SK-N-SH (cell line): Measurements from ENCODE around the gene RELN. TPM values are rescaled to one million over a fixed set of nuclear protein-coding genes. Genes with fewer than 3 reads are reported as not detected.

Source experiments
- CTCF ChIA-PET: fragments of 300-600, 350-600 bp; formaldehyde crosslinking; extraction: SDS; loops from one replicate; lab custom pipeline; 2021; lab: Yijun Ruan, JAX
- POLR2A ChIA-PET: fragments of 350-600 bp; sonication (Branson Sonifier 250); formaldehyde crosslinking; extraction: SDS; loops from one replicate; lab custom pipeline; 2020; ENCODE audit warnings: antibody characterized with exemption, inconsistent platforms; lab: Yijun Ruan, JAX
- DNase-seq: peaks from one replicate; pipeline ENCODE4 v3.0.0; 2012
- H2AFZ ChIP-seq: fragments of 200-600 bp; sonication (generic); 2 replicates; pipeline ENCODE4 v1.8.1; 2016; ENCODE audit warnings: antibody characterized with exemption, mild to moderate bottlenecking, low read depth
- H3F3A ChIP-seq: fragments of 200-600 bp; sonication (generic); replicated peaks from 2 replicates; pipeline ENCODE3; 2016; ENCODE audit warnings: antibody characterized with exemption, mild to moderate bottlenecking; ENCODE audit not compliant: insufficient read depth
- H3K27ac ChIP-seq, 2 experiments: fragments of 200-500 bp in 1 of 2; fragments of 200-600 bp in 1 of 2; sonication (Bioruptor generic) in 1 of 2; sonication (generic), shearing (Covaris generic) in 1 of 2; 2 replicates each; pipeline versions ENCODE4 v1.5.1 to v1.6.1; 2014 to 2016; ENCODE audit warnings: low read depth in 2 of 2, inconsistent platforms in 1 of 2, low read length in 1 of 2, mild to moderate bottlenecking in 1 of 2, mixed read lengths in 1 of 2
- H3K27me3 ChIP-seq: fragments of 200-600 bp; sonication (generic), shearing (Covaris generic); 2 replicates; pipeline ENCODE4 v1.6.1; 2016; ENCODE audit warnings: mixed run types; ENCODE audit not compliant: insufficient read depth
- H3K36me3 ChIP-seq, 2 experiments: fragments of 200-500 bp in 1 of 2; fragments of 200-600 bp in 1 of 2; sonication (Bioruptor generic) in 1 of 2; sonication (generic) in 1 of 2; replicated peaks in 1 of 2; 2 replicates each; pipeline versions ENCODE3 to v1.5.1; 2014 to 2016; ENCODE audit warnings: low read length in 1 of 2, mild to moderate bottlenecking in 1 of 2; ENCODE audit not compliant: insufficient read depth in 2 of 2, control insufficient read depth in 1 of 2
- H3K4me1 ChIP-seq, 2 experiments: fragments of 200-500 bp in 1 of 2; fragments of 200-600 bp in 1 of 2; sonication (Bioruptor generic) in 1 of 2; sonication (generic), shearing (Covaris generic) in 1 of 2; 2 replicates each; pipeline versions ENCODE4 v1.5.1 to v1.6.1; 2014 to 2016; ENCODE audit warnings: low read depth in 1 of 2, low read length in 1 of 2, mixed run types in 1 of 2; ENCODE audit not compliant: insufficient read depth in 2 of 2, control insufficient read depth in 1 of 2
- H3K4me2 ChIP-seq: fragments of 200-600 bp; sonication (generic), shearing (Covaris generic); 2 replicates; pipeline ENCODE4 v1.6.1; 2017; ENCODE audit warnings: mixed run types
- H3K4me3 ChIP-seq, 2 experiments: fragments of 200-500 bp in 1 of 2; fragments of 200-600 bp in 1 of 2; sonication (Bioruptor generic) in 1 of 2; sonication (generic), shearing (Covaris generic) in 1 of 2; 2 replicates each; pipeline versions ENCODE4 v1.5.1 to v1.8.1; 2014 to 2016; ENCODE audit warnings: low read depth in 2 of 2, inconsistent platforms in 1 of 2, low read length in 1 of 2, mild to moderate bottlenecking in 1 of 2, mixed read lengths in 1 of 2, moderate library complexity in 1 of 2
- H3K79me2 ChIP-seq: fragments of 200-600 bp; sonication (generic); 2 replicates; pipeline ENCODE4 v1.8.1; 2017; ENCODE audit warnings: mild to moderate bottlenecking; ENCODE audit not compliant: insufficient read depth
- H3K9ac ChIP-seq: fragments of 200-600 bp; sonication (generic); 2 replicates; pipeline ENCODE4 v1.6.1; 2017; ENCODE audit warnings: mixed run types
- H3K9me2 ChIP-seq: fragments of 200-600 bp; sonication (generic); 2 replicates; pipeline ENCODE4 v1.6.1; 2017; ENCODE audit warnings: mixed run types
- H3K9me3 ChIP-seq: fragments of 200-600 bp; sonication (generic); 2 replicates; pipeline ENCODE4 v1.6.1; 2017; ENCODE audit warnings: mixed run types, mild to moderate bottlenecking, moderate library complexity
- H4K20me1 ChIP-seq: fragments of 200-600 bp; sonication (generic); 2 replicates; pipeline ENCODE4 v1.6.1; 2017; ENCODE audit warnings: mild to moderate bottlenecking, mixed run types; ENCODE audit not compliant: insufficient read depth
- EP300 ChIP-seq, 2 experiments: IDR thresholded peaks; 2 replicates each; pipeline versions ENCODE4 v1.4.0 to v1.6.1; 2012; ENCODE audit warnings: borderline replicate concordance in 1 of 2, low read depth in 1 of 2, low read length in 1 of 2
- EZH2phosphoT487 ChIP-seq: fragments of 200-600 bp; sonication (generic); IDR thresholded peaks from 2 replicates; pipeline ENCODE4 v1.6.1; 2017; ENCODE audit warnings: low read depth, mixed run types, mild to moderate bottlenecking, antibody characterized with exemption, moderate library complexity, borderline replicate concordance
- FOSL2 ChIP-seq: IDR thresholded peaks from 2 replicates; pipeline ENCODE4 v1.4.0; 2012; ENCODE audit warnings: low read depth, mild to moderate bottlenecking, moderate library complexity, borderline replicate concordance
- FOXJ3 ChIP-seq: sonication (generic); formaldehyde crosslinking; IDR thresholded peaks from 2 replicates; pipeline ENCODE4 v1.5.1; 2020; ENCODE audit warnings: mild to moderate bottlenecking, missing genetic modification reagents
- JUND ChIP-seq: IDR thresholded peaks from 2 replicates; pipeline ENCODE4 v1.4.0; 2012
- MXI1 ChIP-seq: IDR thresholded peaks from 2 replicates; pipeline ENCODE4 v1.6.1; 2012; ENCODE audit warnings: mild to moderate bottlenecking, low read depth, low read length, improper control_type of control experiment
- RFX5 ChIP-seq: IDR thresholded peaks from 2 replicates; pipeline ENCODE4 v1.6.1; 2012; ENCODE audit warnings: mild to moderate bottlenecking, improper control_type of control experiment, low read length
- RXRA ChIP-seq: IDR thresholded peaks from 2 replicates; pipeline ENCODE4 v1.4.0; 2012; ENCODE audit warnings: low read depth, mild to moderate bottlenecking, borderline replicate concordance
- SMC3 ChIP-seq: IDR thresholded peaks from 2 replicates; pipeline ENCODE4 v1.6.1; 2012; ENCODE audit warnings: low read depth, low read length, improper control_type of control experiment
- TAF1 ChIP-seq: IDR thresholded peaks from 2 replicates; pipeline ENCODE4 v1.6.1; 2012; ENCODE audit warnings: low read depth, mild to moderate bottlenecking, low read length, moderate library complexity, borderline replicate concordance
- YY1 ChIP-seq: IDR thresholded peaks from 2 replicates; pipeline ENCODE4 v1.4.0; 2012; ENCODE audit warnings: low read depth, mild to moderate bottlenecking
- WGBS: methylation state at CpG from one replicate; pipeline ENCODE4 v1.1.6; 2017; ENCODE audit warnings: low lambda C conversion rate; 5-methylcytosine and 5-hydroxymethylcytosine counted together
- polyA plus RNA-seq, 3 experiments: library from polyadenylated mRNA; depleted of rRNA; stranded (reverse); fragments of >200 nt; gene quantifications; 2 replicates each; pipeline ENCODE4 v1.2.3, GENCODE V29; 2012
- TF ChIP-seq, protein P1 (sequence below): IDR thresholded peaks from 2 replicates; pipeline ENCODE4 v1.4.0; 2012; ENCODE audit warnings: low read depth, borderline replicate concordance

Gene RELN
- polyA plus RNA-seq, 1 of the 3 experiments (the other 2 are of a cell fraction) = 0.02 TPM

DNA sequence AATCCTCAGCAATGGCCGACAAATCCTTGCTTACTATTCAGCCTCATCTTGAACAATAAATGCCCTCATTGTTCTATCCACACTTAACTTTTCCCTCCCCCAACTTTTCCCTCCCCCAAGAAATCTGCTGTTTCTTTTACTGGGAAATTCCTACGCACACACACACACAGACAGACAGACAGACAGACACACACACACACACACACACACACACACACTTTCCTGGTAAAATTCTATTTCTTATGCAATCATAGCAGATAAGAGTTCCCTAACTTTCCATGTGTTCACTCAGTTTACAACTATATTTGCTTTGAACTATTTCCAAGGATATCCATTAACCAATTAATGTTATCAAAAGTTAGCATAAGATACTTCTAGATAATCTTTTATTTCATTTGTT lies 52.9 kb downstream of the RELN start:
- Histone ChIP-seq H3K27ac (no peak overlapping the region), H3K4me3 (no peak overlapping the region), H3K9me2 (no peaks in the 10 kb centered on the region), H3K79me2 (no peaks in the 10 kb centered on the region), H3K4me1 (peaks cover 0 to 2% of the 10 kb centered on the region in 2 experiments; a peak in 1 of 4 replicates), H3K9ac (no peak overlapping the region), H3F3A (no peaks in the 10 kb centered on the region), H4K20me1 (no peaks in the 10 kb centered on the region), H3K27me3 (no peaks in the 10 kb centered on the region), H2AFZ (no peak overlapping the region), H3K4me2 (no peak overlapping the region), H3K36me3 (no peaks in the 10 kb centered on the region), H3K9me3 (no peaks in the 10 kb centered on the region)
- TF ChIP-seq SMC3 = no peak
- DNase-seq = no peak
- POLR2A ChIA-PET = no interaction called here
- 52% methylated on average over 2 of the region's 2 CpGs for WGBS
- CTCF ChIA-PET = interaction anchor here (0.6 kb wide), 1 partner anchor 23 kb away, joined by 3 read pairs; no protein-coding TSS in a partner anchor

DNA sequence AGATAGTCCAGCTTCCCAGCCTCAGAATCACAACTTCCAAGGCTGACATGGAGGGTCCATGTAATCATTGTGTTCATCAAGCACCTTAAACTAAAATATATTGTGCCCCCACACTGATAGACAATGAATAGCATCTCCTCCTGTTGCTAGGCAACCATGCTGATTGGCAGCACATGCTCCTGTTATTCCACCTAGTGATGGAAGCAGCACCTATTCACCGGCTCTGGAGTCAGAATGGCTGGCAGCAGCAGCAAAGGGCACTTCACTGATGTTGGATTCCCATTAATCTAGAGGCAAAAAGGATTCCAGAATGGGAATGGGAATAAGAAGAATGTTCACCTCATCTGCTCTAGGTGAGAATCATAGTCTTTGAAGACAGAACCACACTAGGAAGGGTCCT lies 55.0 kb downstream of the RELN start:
- no peak overlapping the region for H3K4me2 ChIP-seq
- ChIA-PET CTCF (no interaction called here), POLR2A (no interaction called here)
- H3K36me3 ChIP-seq = no peaks in the 10 kb centered on the region
- no peaks in the 10 kb centered on the region for H3K9me3 ChIP-seq
- 0% methylated on average over 1 of the region's 1 CpG for WGBS
- DNase-seq = no peak
- H3K4me3 ChIP-seq = no peak overlapping the region
- TF ChIP-seq, protein P1, sequence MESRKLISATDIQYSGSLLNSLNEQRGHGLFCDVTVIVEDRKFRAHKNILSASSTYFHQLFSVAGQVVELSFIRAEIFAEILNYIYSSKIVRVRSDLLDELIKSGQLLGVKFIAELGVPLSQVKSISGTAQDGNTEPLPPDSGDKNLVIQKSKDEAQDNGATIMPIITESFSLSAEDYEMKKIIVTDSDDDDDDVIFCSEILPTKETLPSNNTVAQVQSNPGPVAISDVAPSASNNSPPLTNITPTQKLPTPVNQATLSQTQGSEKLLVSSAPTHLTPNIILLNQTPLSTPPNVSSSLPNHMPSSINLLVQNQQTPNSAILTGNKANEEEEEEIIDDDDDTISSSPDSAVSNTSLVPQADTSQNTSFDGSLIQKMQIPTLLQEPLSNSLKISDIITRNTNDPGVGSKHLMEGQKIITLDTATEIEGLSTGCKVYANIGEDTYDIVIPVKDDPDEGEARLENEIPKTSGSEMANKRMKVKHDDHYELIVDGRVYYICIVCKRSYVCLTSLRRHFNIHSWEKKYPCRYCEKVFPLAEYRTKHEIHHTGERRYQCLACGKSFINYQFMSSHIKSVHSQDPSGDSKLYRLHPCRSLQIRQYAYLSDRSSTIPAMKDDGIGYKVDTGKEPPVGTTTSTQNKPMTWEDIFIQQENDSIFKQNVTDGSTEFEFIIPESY = no peak
- TF ChIP-seq, all 33 proteins: peak for 0
- H3F3A ChIP-seq = no peaks in the 10 kb centered on the region
- H3K27me3 ChIP-seq = no peaks in the 10 kb centered on the region
- H3K4me1 ChIP-seq = peaks cover 0 to 2% of the 10 kb centered on the region in 2 experiments; a peak in 1 of 4 replicates
- H3K27ac ChIP-seq = no peak overlapping the region
- no peaks in the 10 kb centered on the region for H3K9me2 ChIP-seq
- H4K20me1 ChIP-seq = no peaks in the 10 kb centered on the region
- H3K79me2 ChIP-seq = no peaks in the 10 kb centered on the region
- no peak overlapping the region for H2AFZ ChIP-seq
- H3K9ac ChIP-seq = no peak overlapping the region

DNA sequence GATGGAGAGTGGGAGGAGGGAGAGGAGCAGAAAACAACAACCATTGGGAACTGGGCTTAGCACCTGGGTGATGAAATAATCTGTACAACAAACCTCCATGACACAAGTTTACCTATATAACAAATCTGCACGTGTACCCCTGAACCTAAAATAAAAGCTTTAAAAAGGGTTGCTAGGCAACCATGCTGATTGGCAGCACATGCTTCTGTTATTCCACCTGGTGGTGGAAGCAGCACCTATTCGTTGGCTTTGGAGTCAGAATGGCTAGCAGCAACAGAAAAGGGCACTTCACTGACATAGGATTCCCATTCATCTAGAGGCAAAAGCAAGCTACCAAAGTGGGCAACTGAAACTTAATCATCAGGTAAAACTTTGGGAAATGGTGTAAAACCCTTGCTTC lies 57.1 kb downstream of the RELN start:
- Histone ChIP-seq H3K9me2 (no peaks in the 10 kb centered on the region), H3K27me3 (no peaks in the 10 kb centered on the region), H3F3A (no peaks in the 10 kb centered on the region), H3K9ac (no peak overlapping the region), H3K27ac (no peak overlapping the region), H3K4me1 (peaks cover 0 to 2% of the 10 kb centered on the region in 2 experiments; a peak in 1 of 4 replicates), H3K4me2 (no peak overlapping the region), H3K9me3 (no peaks in the 10 kb centered on the region), H3K4me3 (no peak overlapping the region), H3K79me2 (no peaks in the 10 kb centered on the region), H4K20me1 (no peaks in the 10 kb centered on the region), H2AFZ (no peak overlapping the region), H3K36me3 (no peaks in the 10 kb centered on the region)
- POLR2A ChIA-PET = no interaction called here
- WGBS = 19% methylated on average over 2 of the region's 2 CpGs
- TF ChIP-seq JUND (no peak), EP300 (IDR thresholded peaks at IDR 0.05; ENCODE audit: borderline replicate concordance in 1 of 2, low read depth in 1 of 2, low read length in 1 of 2) (no peak), MXI1 (no peak), RFX5 (no peak), FOSL2 (no peak), YY1 (no peak), TAF1 (no peak), SMC3 (no peak), RXRA (no peak), EZH2phosphoT487 (no peak), FOXJ3 (CRISPR knock-in tag) (no peak)
- no peak for DNase-seq
- CTCF ChIA-PET = interaction anchor here (0.8 to 1.8 kb wide), 4 partner anchors 13 to 47 kb away, joined by 3 to 4 read pairs (median 4); no protein-coding TSS in a partner anchor
